ENCODE data around the gene STMP1.

The STMP1 gene

GRCh38 chr7:135697276-135698049 is 35.1 kb downstream of the STMP1 start:
- DNase-seq (ENCODE audit: low spot score): no peak

DNA sequence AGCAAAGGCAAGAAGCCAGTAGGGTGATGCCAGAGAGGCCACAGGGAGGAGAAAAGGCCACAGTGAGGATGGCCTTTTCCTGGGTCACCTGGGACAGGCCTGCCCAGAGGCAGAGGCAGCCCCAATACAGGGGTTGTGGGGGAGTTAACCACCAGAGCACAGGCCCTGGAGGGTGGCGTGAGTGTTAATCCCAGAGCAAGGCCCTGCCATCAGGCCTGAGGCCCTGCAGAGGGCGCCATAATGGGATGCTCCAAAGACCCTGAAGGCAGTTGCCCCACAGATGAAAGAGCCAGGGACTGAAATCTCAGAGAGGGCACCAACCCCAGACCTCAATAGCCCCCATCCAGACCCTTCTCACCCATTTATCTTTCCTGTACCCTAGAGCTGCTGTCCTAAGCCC is 41.8 kb downstream of the STMP1 start:
- no peak for DNase-seq (ENCODE audit: low spot score)

- no peak for DNase-seq (ENCODE audit: low spot score)
Observed at GRCh38 chr7:135704698-135705097, 42.4 kb downstream of the STMP1 start.

- DNase-seq (ENCODE audit: low spot score): no peak
Observed at GRCh38 chr7:135706038-135706742, 43.9 kb downstream of the STMP1 start.

DNA sequence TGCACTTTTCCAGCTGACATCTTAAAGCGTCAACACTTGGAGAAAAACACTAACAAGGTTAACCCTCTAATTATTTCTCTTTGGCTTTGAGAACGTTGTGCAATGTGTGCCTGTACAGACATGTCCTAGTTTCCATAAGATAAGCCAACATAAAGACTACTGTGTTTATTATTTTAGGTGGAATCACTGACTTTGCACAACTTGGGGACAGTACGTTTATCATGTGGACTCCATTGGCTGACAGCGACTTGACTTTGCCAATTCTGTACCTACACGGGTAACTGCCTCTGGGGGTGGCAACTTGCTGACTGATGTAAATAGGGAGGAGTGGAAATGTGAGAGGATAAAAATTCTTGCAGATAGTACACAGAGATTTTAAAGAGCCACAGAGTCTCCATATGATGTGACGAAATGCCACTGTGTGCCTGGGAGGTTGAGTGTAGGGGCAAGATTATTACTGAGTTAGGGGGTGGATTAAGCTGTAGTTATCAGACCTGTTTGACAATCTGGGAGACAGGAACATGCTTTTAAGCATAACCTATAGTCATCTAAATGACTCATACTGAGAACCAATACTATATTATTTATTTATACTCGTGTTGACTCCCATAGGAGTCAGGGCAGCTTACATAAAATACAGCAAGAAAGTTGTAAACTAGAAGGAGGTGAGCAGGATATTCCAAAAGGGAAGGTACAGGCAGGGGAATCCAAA is 44.7 kb downstream of the STMP1 start:
- DNase-seq (ENCODE audit: low spot score): no peak

DNA sequence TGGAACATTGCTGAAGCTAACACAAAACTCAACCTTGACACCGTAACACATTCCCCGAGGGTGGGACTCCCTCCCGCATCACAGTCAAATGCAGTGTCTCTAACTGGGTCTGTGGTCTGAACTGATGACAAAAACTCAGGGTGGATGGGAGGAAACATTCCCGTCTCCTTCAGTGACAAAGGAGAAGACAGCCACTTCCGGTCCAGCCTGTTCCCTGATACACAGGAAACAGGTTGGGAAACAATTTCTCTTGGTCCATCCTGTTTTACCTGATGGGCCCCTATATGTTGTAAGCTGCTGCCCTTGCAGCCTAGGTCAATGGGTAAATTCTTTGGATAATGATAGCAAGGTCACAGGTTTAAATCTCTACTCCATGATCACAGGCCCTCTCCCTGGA is 45.3 kb downstream of the STMP1 start:
- no peak for DNase-seq (ENCODE audit: low spot score)

DNA sequence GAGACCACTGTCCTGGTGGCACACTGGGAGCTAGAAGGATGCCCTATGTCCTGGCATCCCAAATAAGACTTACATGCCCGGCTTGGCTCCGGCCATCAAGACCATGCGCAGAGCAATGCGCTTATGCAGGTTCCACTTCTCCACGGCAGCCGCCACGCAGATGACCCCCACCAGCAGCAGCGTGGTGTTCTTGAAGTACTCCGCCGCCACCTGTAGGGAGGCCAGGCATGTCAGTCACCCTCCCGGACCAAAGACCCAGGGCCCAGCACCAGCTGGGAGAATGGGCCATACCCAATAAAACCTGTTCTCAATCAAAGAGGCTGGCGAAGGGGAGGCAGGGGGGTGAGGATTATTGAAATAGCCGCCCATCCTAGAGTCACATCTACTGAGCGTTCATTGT is 45.7 kb downstream of the STMP1 start:
- DNase-seq (ENCODE audit: low spot score): no peak

GRCh38 chr7:135709508-135709907 is 47.2 kb downstream of the STMP1 start:
- no peak for DNase-seq (ENCODE audit: low spot score)

- peak; percentile 77 for DNase-seq (ENCODE audit: low spot score)
Observed at GRCh38 chr7:135710417-135711138, 48.3 kb downstream of the STMP1 start.

GRCh38 chr7:135711139-135711469 is 48.8 kb downstream of the STMP1 start:
- DNase-seq (ENCODE audit: low spot score): no peak

DNA sequence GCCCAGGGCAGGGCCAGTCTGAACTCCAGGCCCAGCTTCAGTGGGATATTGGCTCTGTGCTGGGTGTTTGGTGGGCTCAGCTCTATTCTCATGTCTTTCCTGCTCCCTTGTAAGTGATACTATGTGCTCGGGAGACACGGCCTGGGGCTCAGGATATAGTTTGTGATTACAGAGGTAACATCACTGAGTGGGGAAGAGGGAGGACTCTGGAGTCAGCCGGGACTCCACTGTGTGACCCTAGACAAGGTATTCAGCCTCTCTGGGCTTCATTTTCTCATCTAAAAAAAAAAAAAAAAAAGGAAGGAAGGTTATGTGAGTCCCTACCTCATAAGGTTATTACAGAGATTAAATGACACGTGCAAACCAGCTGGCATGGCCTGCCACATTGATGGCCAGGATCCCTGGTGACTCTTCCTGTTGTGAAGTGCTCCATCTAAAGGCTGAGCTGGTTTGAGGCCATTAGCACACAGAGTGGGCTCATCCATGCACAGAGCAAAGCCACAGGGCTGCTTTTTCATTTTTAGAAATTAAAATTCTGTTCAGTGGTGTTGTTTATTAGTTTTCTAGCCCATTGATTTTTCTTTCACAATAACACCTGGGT is 50.0 kb downstream of the STMP1 start:
- DNase-seq (ENCODE audit: low spot score): no peak

- DNase-seq (ENCODE audit: low spot score): no peak
Observed at GRCh38 chr7:135712796-135713195, 50.5 kb downstream of the STMP1 start.

DNA sequence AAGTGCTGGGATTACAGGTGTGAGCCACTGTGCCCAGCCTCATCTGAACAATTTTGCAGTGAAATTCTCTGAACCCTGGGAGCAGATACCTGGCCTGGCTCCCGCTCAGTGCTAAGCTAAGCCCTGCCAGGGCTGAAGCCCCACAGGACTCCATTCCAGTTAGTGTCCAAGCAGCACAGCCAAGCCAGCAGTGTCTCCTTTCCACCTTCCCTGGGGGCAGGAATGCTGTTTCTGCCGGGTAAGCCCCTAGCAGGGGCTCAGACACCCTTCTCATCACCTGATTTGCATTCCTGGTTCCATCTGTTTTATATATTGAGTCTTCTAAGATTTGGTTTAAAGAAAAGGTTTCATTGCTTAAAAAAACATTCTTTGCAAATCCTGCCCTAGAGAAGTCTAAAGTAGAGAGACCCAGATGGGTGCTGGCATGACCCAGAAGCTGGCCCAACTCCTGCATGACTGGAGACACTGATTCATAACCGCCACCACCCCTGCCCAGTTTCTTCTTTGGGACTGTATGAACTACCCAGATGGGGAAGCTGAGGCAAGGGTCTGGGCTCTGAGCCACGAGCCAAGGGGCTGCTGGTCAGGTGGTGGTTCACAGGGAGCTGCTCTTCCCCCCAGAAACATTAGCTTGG is 51.6 kb downstream of the STMP1 start:
- no peak for DNase-seq (ENCODE audit: low spot score)

DNA sequence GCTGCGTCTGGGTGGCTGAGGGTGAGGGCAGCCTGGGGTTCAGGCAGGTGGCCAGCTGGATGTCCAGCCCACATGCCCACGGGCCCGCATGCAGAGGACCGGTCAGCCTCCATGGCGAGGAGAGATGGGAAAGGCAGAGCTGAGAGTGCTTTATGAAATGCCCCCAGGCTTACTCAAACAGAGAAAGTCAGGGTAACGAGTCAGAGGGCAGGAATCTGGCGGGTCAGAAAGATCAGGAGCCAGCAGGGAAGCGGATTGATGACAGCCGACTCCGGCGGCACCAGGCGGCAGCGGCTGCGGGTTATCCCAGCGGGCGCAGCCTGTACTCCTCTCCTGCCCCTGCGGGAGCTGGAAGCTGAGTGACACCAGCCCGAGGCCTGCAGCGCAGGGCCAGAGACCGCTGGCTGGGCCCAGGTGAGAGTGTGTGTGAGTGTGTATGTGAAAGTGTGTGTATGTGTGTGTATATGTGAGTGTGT is 52.3 kb downstream of the STMP1 start:
- DNase-seq (ENCODE audit: low spot score): no peak

GRCh38 chr7:135715055-135715522 is 52.8 kb downstream of the STMP1 start:
- DNase-seq (ENCODE audit: low spot score): no peak

- DNase-seq (ENCODE audit: low spot score): no peak
Observed at GRCh38 chr7:135715673-135716072, 53.4 kb downstream of the STMP1 start.

- DNase-seq (ENCODE audit: low spot score): no peak
Observed at GRCh38 chr7:135716677-135717238, 54.4 kb downstream of the STMP1 start.

GRCh38 chr7:135717693-135718092 is 55.4 kb downstream of the STMP1 start:
- DNase-seq (ENCODE audit: low spot score): no peak

- no peak for DNase-seq (ENCODE audit: low spot score)
Observed at GRCh38 chr7:135718219-135718618, 55.9 kb downstream of the STMP1 start.

GRCh38 chr7:135718794-135719437 is 56.6 kb downstream of the STMP1 start:
- DNase-seq (ENCODE audit: low spot score): no peak
